ENCODE data around the gene ST6GALNAC6. TPM values are rescaled to one million over a fixed set of nuclear protein-coding genes. Genes with fewer than 3 reads are reported as not detected.
A peak's percentile ranks its signal among the peaks of the same experiment; 100 is the strongest.
"Not testable (repeated sequence)": the region's sequence is repeated elsewhere in the genome, so short reads cannot be mapped to it uniquely, and the experiment has no call there.

ST6GALNAC6 gene
- polyA plus RNA-seq, 6 donors from 2014 or later: 17.2 to 27.8 (median 19.8) TPM

GRCh38 chr9:127876764-127877562, 22.4 kb downstream of the ST6GALNAC6 start:
- peak overlapping the region in 1 of 6 donors; percentile 80 for H3K27ac Mint-ChIP-seq
- H3K9me3 Mint-ChIP-seq: no peaks in the 10 kb centered on the region
- DNase-seq: no peak
- peaks cover 0 to 23% (median 0%) of the 10 kb centered on the region in 3 donors for H3K27me3 Mint-ChIP-seq
- H3K4me3 Mint-ChIP-seq: peak overlapping the region; percentile 54 to 89 (median 70)
- peaks cover 15 to 32% (median 18%) of the 10 kb centered on the region in 3 donors for H3K4me1 Mint-ChIP-seq
- ATAC-seq (ENCODE audit: low read depth in 2 of 2): peak; percentile 19 to 29
- H3K36me3 Mint-ChIP-seq: no peaks in the 10 kb centered on the region

- Mint-ChIP-seq H3K4me3 (peak overlapping the region in 1 of 8 donors; percentile 67), H3K36me3 (no peaks in the 10 kb centered on the region), H3K27me3 (peaks cover 0 to 23% (median 0%) of the 10 kb centered on the region in 3 donors), H3K4me1 (peaks cover 15 to 32% (median 16%) of the 10 kb centered on the region in 3 donors), H3K27ac (peak overlapping the region in 1 of 6 donors; percentile 24), H3K9me3 (no peaks in the 10 kb centered on the region)
- no peak for DNase-seq
- ATAC-seq (ENCODE audit: low read depth in 2 of 2): no peak
Measured at GRCh38 chr9:127876026-127876763, 23.2 kb downstream of the ST6GALNAC6 start.

- Mint-ChIP-seq H3K27me3 (peaks cover 0 to 23% (median 0%) of the 10 kb centered on the region in 3 donors), H3K36me3 (no peaks in the 10 kb centered on the region), H3K4me1 (peaks cover 14 to 31% (median 15%) of the 10 kb centered on the region in 3 donors), H3K27ac (no peak overlapping the region), H3K9me3 (no peaks in the 10 kb centered on the region), H3K4me3 (no peak overlapping the region)
- ATAC-seq (ENCODE audit: low read depth in 2 of 2) (no peak), DNase-seq (no peak)
Measured at GRCh38 chr9:127875306-127875966, 24.0 kb downstream of the ST6GALNAC6 start.

GRCh38 chr9:127874301-127875221, 24.8 kb downstream of the ST6GALNAC6 start:
- H3K4me3 Mint-ChIP-seq: no peak overlapping the region
- H3K27me3 Mint-ChIP-seq: peaks cover 0 to 23% (median 0%) of the 10 kb centered on the region in 3 donors
- no peak for DNase-seq
- peaks cover 14 to 27% (median 15%) of the 10 kb centered on the region in 3 donors for H3K4me1 Mint-ChIP-seq
- no peak for ATAC-seq (ENCODE audit: low read depth in 2 of 2)
- H3K36me3 Mint-ChIP-seq: no peaks in the 10 kb centered on the region
- H3K27ac Mint-ChIP-seq: peak overlapping the region in 1 of 6 donors; percentile 47
- no peaks in the 10 kb centered on the region for H3K9me3 Mint-ChIP-seq

- H3K27ac Mint-ChIP-seq: peak overlapping the region in 1 of 6 donors; percentile 47
- H3K4me1 Mint-ChIP-seq: peaks cover 11 to 23% (median 11%) of the 10 kb centered on the region in 3 donors
- no peak for ATAC-seq (ENCODE audit: low read depth in 2 of 2)
- H3K4me3 Mint-ChIP-seq: no peak overlapping the region
- DNase-seq: no peak
- no peaks in the 10 kb centered on the region for H3K36me3 Mint-ChIP-seq
- no peaks in the 10 kb centered on the region for H3K9me3 Mint-ChIP-seq
- H3K27me3 Mint-ChIP-seq: peaks cover 0 to 23% (median 0%) of the 10 kb centered on the region in 3 donors
Measured at GRCh38 chr9:127873886-127874285, 25.5 kb downstream of the ST6GALNAC6 start.

- peaks cover 6 to 17% (median 7%) of the 10 kb centered on the region in 3 donors for H3K4me1 Mint-ChIP-seq
Measured at GRCh38 chr9:127873223-127873691, 26.1 kb downstream of the ST6GALNAC6 start.

GRCh38 chr9:127872369-127873222, 26.8 kb downstream of the ST6GALNAC6 start:
- Mint-ChIP-seq H3K9me3 (no peaks in the 10 kb centered on the region), H3K4me1 (peaks cover 0 to 12% (median 5%) of the 10 kb centered on the region in 3 donors), H3K4me3 (no peak overlapping the region), H3K27ac (peak overlapping the region in 2 of 6 donors; percentile 74 to 92), H3K36me3 (no peaks in the 10 kb centered on the region), H3K27me3 (peaks cover 0 to 19% (median 0%) of the 10 kb centered on the region in 3 donors)
- ATAC-seq (ENCODE audit: low read depth in 2 of 2) (no peak), DNase-seq (no peak)

More at GRCh38 chr9:127873223-127873691, 26.1 kb downstream of the ST6GALNAC6 start:
- Mint-ChIP-seq H3K27ac (no peak overlapping the region), H3K27me3 (peaks cover 0 to 23% (median 0%) of the 10 kb centered on the region in 3 donors), H3K4me3 (no peak overlapping the region), H3K36me3 (no peaks in the 10 kb centered on the region), H3K9me3 (no peaks in the 10 kb centered on the region)
- ATAC-seq (ENCODE audit: low read depth in 2 of 2) (no peak), DNase-seq (no peak)

- ATAC-seq (ENCODE audit: low read depth in 2 of 2) (no peak), DNase-seq (no peak)
- no peak overlapping the region for H3K27ac Mint-ChIP-seq
- H3K4me3 Mint-ChIP-seq: peak overlapping the region in 1 of 8 donors; percentile 44
- H3K4me1 Mint-ChIP-seq: peaks cover 0 to 13% (median 0%) of the 10 kb centered on the region in 3 donors
- peaks cover 0 to 11% (median 0%) of the 10 kb centered on the region in 3 donors for H3K27me3 Mint-ChIP-seq
- no peaks in the 10 kb centered on the region for H3K9me3 Mint-ChIP-seq
- no peaks in the 10 kb centered on the region for H3K36me3 Mint-ChIP-seq
Measured at GRCh38 chr9:127871531-127871930, 27.9 kb downstream of the ST6GALNAC6 start.

DNA sequence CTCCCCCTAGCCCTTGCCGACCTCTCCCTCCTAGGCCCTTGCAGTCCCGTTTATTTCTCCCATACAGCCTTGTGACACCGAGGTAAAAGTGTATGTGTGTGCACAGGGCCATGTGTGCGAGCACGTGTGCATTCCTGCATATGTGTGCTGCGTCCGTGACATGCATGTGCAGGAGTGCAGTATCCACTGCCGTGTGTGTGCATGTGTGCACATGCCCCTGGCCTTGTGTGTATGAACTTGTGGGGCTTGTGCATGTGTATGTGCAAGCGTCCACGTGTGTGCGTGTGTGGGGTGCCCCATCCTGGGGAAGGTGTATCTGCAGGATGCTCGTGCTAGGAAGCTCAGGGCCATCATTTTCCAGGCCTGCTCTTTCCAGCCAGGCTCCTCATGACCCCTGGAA, 28.5 kb downstream of the ST6GALNAC6 start:
- Mint-ChIP-seq H3K27ac (peak overlapping the region in 1 of 6 donors; percentile 14), H3K4me1 (peaks cover 2 to 18% (median 2%) of the 10 kb centered on the region in 3 donors), H3K4me3 (no peak overlapping the region), H3K36me3 (no peaks in the 10 kb centered on the region), H3K9me3 (no peaks in the 10 kb centered on the region), H3K27me3 (peaks cover 0 to 9% (median 0%) of the 10 kb centered on the region in 3 donors)
- ATAC-seq (ENCODE audit: low read depth in 2 of 2) (no peak), DNase-seq (no peak)

GRCh38 chr9:127870153-127870491, 29.3 kb downstream of the ST6GALNAC6 start:
- H3K27me3 Mint-ChIP-seq; H3K36me3 Mint-ChIP-seq; H3K4me3 Mint-ChIP-seq; H3K9me3 Mint-ChIP-seq; H3K27ac Mint-ChIP-seq; DNase-seq; ATAC-seq (ENCODE audit: low read depth in 2 of 2): not testable (repeated sequence)
- peaks cover 9 to 26% (median 10%) of the 10 kb centered on the region in 3 donors for H3K4me1 Mint-ChIP-seq

- DNase-seq: peak; percentile 77
- Mint-ChIP-seq H3K9me3 (no peaks in the 10 kb centered on the region), H3K4me3 (no peak overlapping the region), H3K4me1 (peaks cover 13 to 32% (median 14%) of the 10 kb centered on the region in 3 donors), H3K27ac (peak overlapping the region in 3 of 6 donors; percentile 12 to 65 (median 44)), H3K27me3 (no peaks in the 10 kb centered on the region), H3K36me3 (no peaks in the 10 kb centered on the region)
- peak; percentile 67 to 79 for ATAC-seq (ENCODE audit: low read depth in 2 of 2)
Measured at GRCh38 chr9:127869310-127870152, 29.9 kb downstream of the ST6GALNAC6 start.
